Measurements from ENCODE around the gene PRX. TPM values are rescaled to one million over a fixed set of nuclear protein-coding genes. Genes with fewer than 3 reads are reported as not detected.

The PRX gene
- total and polyA plus RNA-seq, 9 of the 15 experiments (the other 6 are each of a cell fraction or from before 2014, with no cell fraction given): 0.65 to 3.5 (median 1.7) TPM; not detected in 2

DNA sequence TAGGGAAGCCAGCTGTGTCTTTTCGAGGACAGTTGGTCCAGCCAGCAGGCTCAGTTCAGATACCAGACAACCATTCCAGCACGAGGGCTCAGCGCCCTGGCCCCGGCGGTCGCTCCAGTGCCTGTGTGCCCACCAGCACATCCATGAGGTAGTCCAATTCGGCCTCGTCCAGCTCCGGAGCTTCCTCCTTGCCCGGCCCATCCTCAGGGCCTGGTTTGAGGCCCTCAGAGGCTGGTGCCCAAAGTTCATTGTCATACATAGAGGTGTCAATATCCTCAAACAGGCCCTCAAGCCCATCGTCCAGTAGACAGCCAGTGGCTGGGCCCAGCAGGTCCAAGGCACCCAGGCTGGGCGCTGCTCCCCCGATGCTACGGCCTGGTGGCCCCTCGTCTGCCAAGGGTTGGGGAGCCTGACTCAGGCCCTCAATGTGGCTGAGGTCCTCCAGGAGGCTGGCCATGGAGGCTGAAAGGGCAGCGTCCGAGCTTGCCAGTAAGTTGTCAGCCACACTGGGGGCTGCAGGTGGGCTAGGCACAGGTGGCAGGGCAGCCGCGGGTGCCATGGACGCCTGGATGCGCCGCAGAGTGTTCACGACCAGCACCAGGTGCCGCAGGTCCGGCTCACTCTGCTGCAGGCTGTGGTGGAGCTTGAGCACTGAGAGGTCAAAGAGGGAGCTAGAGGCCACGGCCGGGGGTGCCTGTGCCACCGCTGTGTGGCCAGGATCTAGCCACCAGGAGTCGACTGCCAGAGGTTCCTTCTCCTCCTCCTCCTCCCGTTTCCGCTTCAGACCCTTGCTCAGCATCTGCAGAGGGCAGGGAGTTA, 9.8 kb upstream of the PRX start (continued):
- TF ChIP-seq, protein P1, sequence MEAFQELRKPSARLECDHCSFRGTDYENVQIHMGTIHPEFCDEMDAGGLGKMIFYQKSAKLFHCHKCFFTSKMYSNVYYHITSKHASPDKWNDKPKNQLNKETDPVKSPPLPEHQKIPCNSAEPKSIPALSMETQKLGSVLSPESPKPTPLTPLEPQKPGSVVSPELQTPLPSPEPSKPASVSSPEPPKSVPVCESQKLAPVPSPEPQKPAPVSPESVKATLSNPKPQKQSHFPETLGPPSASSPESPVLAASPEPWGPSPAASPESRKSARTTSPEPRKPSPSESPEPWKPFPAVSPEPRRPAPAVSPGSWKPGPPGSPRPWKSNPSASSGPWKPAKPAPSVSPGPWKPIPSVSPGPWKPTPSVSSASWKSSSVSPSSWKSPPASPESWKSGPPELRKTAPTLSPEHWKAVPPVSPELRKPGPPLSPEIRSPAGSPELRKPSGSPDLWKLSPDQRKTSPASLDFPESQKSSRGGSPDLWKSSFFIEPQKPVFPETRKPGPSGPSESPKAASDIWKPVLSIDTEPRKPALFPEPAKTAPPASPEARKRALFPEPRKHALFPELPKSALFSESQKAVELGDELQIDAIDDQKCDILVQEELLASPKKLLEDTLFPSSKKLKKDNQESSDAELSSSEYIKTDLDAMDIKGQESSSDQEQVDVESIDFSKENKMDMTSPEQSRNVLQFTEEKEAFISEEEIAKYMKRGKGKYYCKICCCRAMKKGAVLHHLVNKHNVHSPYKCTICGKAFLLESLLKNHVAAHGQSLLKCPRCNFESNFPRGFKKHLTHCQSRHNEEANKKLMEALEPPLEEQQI (IDR thresholded peaks at IDR 0.05): no peak
- TF ChIP-seq FIP1L1 (IDR thresholded peaks at IDR 0.05; ENCODE audit: low read depth, low read length, poor library complexity, severe bottlenecking) (peak; percentile 33), CBX1 (IDR thresholded peaks at IDR 0.05; ENCODE audit: low read depth) (no peak), ZNF561 (CRISPR knock-in tag; conservative IDR thresholded peaks at IDR 0.05) (no peak), KLF6 (CRISPR knock-in tag; IDR thresholded peaks at IDR 0.05; ENCODE audit: borderline replicate concordance) (no peak), RBBP5 (IDR thresholded peaks at IDR 0.05; ENCODE audit: borderline replicate concordance, insufficient read depth, low read length, poor library complexity, severe bottlenecking) (no peak), RBM14 (IDR thresholded peaks at IDR 0.05; ENCODE audit: borderline replicate concordance, insufficient read depth, low read depth, low read length) (0 out of 2 replicates have a peak, but pooled peaks have one; percentile 65), RBFOX2 (IDR thresholded peaks at IDR 0.05; ENCODE audit: low read depth, low read length) (peak; percentile 58)
- TF ChIP-seq, protein P2, sequence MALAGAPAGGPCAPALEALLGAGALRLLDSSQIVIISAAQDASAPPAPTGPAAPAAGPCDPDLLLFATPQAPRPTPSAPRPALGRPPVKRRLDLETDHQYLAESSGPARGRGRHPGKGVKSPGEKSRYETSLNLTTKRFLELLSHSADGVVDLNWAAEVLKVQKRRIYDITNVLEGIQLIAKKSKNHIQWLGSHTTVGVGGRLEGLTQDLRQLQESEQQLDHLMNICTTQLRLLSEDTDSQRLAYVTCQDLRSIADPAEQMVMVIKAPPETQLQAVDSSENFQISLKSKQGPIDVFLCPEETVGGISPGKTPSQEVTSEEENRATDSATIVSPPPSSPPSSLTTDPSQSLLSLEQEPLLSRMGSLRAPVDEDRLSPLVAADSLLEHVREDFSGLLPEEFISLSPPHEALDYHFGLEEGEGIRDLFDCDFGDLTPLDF (CRISPR knock-in tag; IDR thresholded peaks at IDR 0.05): no peak
